ENCODE measurements around the gene XPR1. TPM values are rescaled to one million over a fixed set of nuclear protein-coding genes. Genes with fewer than 3 reads are reported as not detected.
"Not testable (repeated sequence)": the region's sequence is repeated elsewhere in the genome, so short reads cannot be mapped to it uniquely, and the experiment has no call there.

XPR1 gene
- total and polyA plus RNA-seq, 5 experiments from 2014 or later, result 2.8 to 19.1 (median 4.6) TPM

- Mint-ChIP-seq H3K4me3 (no peak overlapping the region), H3K27me3 (no peaks in the 10 kb centered on the region), H3K4me1 (peaks cover 11 to 26% (median 24%) of the 10 kb centered on the region in 4 donors), H3K9me3 (no peaks in the 10 kb centered on the region), H3K36me3 (peaks cover 0 to 3% (median 0%) of the 10 kb centered on the region in 3 donors), H3K27ac (no peak overlapping the region)
- DNase-seq (no peak), ATAC-seq (no peak)
- POLR2A ChIA-PET, result no interaction called here
These were observed 4.3 kb downstream of the XPR1 start for GRCh38 chr1:180636138-180636537.

DNA sequence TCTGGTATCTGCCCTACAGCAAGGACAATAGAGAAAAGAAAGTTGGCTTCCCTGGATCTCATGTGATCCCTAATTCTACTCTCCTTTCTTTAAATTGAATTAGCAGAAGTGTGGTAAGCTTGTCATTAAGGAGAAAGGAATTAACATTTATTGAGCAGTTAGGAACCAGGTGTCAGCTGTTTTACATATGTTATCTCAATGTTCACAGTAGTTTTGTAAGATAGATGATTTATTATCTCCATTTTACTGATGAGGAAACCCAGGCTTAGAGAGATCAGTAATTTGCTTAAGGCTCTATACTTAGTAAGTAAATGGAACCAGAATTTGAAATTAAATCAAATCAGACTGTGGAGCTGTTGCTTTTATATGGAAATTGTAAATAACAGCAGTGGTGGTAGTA, 8.0 kb downstream of the XPR1 start:
- Mint-ChIP-seq H3K36me3 (peaks cover 0 to 10% (median 0%) of the 10 kb centered on the region in 3 donors), H3K9me3 (no peaks in the 10 kb centered on the region), H3K27ac (no peak overlapping the region), H3K4me1 (peaks cover 21 to 45% (median 32%) of the 10 kb centered on the region in 4 donors), H3K27me3 (no peaks in the 10 kb centered on the region), H3K4me3 (no peak overlapping the region)
- POLR2A ChIA-PET, result no interaction called here
- ATAC-seq (no peak), DNase-seq (no peak)

DNA sequence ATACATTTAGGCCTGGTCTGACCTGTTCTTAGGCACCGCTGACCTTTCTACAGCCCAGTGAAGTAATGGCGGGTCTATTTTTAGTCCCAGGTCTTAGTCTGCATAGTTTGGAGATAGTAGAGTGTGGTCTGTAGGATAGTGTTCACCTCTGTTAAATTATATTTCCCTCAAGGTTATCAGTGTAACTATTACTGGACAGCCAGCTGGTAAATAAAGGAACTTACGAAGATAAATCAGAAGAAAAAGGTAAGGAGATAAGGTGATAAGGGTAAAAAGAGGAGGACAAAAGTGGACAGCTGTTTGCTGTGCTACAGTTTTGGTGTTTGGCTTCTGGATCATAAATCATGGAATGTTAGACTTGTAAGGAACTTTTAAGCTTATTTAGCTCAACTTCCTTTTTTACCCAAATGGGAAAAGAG, 8.7 kb downstream of the XPR1 start:
- POLR2A ChIA-PET, result no interaction called here
- no peaks in the 10 kb centered on the region for H3K9me3 Mint-ChIP-seq
- no peak overlapping the region for H3K27ac Mint-ChIP-seq
- no peak for DNase-seq
- H3K36me3 Mint-ChIP-seq, result peaks cover 0 to 14% (median 4%) of the 10 kb centered on the region in 3 donors
- no peak overlapping the region for H3K4me3 Mint-ChIP-seq
- no peak for ATAC-seq
- H3K27me3 Mint-ChIP-seq, result no peaks in the 10 kb centered on the region
- peaks cover 24 to 50% (median 37%) of the 10 kb centered on the region in 4 donors for H3K4me1 Mint-ChIP-seq

GRCh38 chr1:180641662-180642061, 9.8 kb downstream of the XPR1 start:
- H3K36me3 Mint-ChIP-seq, result peaks cover 0 to 21% (median 15%) of the 10 kb centered on the region in 3 donors
- DNase-seq (no peak), ATAC-seq (no peak)
- H3K4me1 Mint-ChIP-seq, result peaks cover 19 to 49% (median 36%) of the 10 kb centered on the region in 4 donors
- no peaks in the 10 kb centered on the region for H3K9me3 Mint-ChIP-seq
- H3K27me3 Mint-ChIP-seq, result no peaks in the 10 kb centered on the region
- POLR2A ChIA-PET, result no interaction called here
- no peak overlapping the region for H3K27ac Mint-ChIP-seq
- no peak overlapping the region for H3K4me3 Mint-ChIP-seq

GRCh38 chr1:180642781-180643180, 11.0 kb downstream of the XPR1 start:
- DNase-seq, result no peak
- Mint-ChIP-seq H3K27me3 (no peaks in the 10 kb centered on the region), H3K4me1 (peaks cover 19 to 58% (median 38%) of the 10 kb centered on the region in 4 donors), H3K36me3 (peaks cover 0 to 21% (median 21%) of the 10 kb centered on the region in 3 donors), H3K9me3 (no peaks in the 10 kb centered on the region), H3K4me3 (no peak overlapping the region), H3K27ac (peak overlapping the region in 2 of 10 donors; percentile 0)
- POLR2A ChIA-PET, result no interaction called here
- ATAC-seq, result no peak

- peaks cover 0 to 21% (median 21%) of the 10 kb centered on the region in 3 donors for H3K36me3 Mint-ChIP-seq
- POLR2A ChIA-PET, result no interaction called here
- H3K4me1 Mint-ChIP-seq, result peaks cover 19 to 58% (median 39%) of the 10 kb centered on the region in 4 donors
- no peak overlapping the region for H3K27ac Mint-ChIP-seq
- no peaks in the 10 kb centered on the region for H3K9me3 Mint-ChIP-seq
- no peaks in the 10 kb centered on the region for H3K27me3 Mint-ChIP-seq
- no peak overlapping the region for H3K4me3 Mint-ChIP-seq
- ATAC-seq (no peak), DNase-seq (no peak)
These were observed 11.9 kb downstream of the XPR1 start for GRCh38 chr1:180643693-180644092.

GRCh38 chr1:180644526-180645192, 12.8 kb downstream of the XPR1 start:
- H3K4me3 Mint-ChIP-seq, result no peak overlapping the region
- ATAC-seq, result no peak
- H3K4me1 Mint-ChIP-seq, result peaks cover 19 to 59% (median 40%) of the 10 kb centered on the region in 4 donors
- no peak for DNase-seq
- H3K27ac Mint-ChIP-seq, result no peak overlapping the region
- POLR2A ChIA-PET, result no interaction called here
- peaks cover 0 to 21% (median 18%) of the 10 kb centered on the region in 3 donors for H3K36me3 Mint-ChIP-seq
- H3K9me3 Mint-ChIP-seq, result peaks cover 0 to 3% (median 0%) of the 10 kb centered on the region in 9 donors
- H3K27me3 Mint-ChIP-seq, result no peaks in the 10 kb centered on the region

DNA sequence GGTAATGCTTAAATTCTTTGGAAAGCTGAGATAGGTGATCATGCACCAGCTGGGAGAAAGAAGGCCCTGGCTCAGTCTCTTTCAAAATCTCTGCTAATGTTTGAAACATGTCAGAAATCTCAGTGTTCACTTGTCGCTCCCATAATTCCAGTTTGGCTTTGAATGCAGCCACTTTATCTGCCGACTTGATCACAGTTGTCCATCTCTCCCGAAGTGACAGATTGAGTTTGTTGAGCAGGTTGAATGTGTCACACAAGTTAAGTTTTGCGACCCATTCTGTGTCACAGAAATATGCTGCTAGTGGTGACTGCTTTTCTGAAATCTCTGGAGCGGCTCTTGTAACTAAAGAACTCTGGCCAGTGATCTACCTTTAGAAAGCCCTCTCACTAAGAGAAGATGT, 13.4 kb downstream of the XPR1 start:
- H3K4me3 Mint-ChIP-seq, DNase-seq, H3K27ac Mint-ChIP-seq, POLR2A ChIA-PET, H3K9me3 Mint-ChIP-seq, ATAC-seq, H3K27me3 Mint-ChIP-seq: not testable (repeated sequence)
- Mint-ChIP-seq H3K4me1 (peaks cover 21 to 55% (median 43%) of the 10 kb centered on the region in 4 donors), H3K36me3 (peaks cover 0 to 21% (median 18%) of the 10 kb centered on the region in 3 donors)

GRCh38 chr1:180646093-180646492, 14.3 kb downstream of the XPR1 start:
- no peak for ATAC-seq
- H3K9me3 Mint-ChIP-seq, result peaks cover 0 to 4% (median 0%) of the 10 kb centered on the region in 9 donors
- H3K4me1 Mint-ChIP-seq, result peaks cover 19 to 55% (median 41%) of the 10 kb centered on the region in 4 donors
- H3K27ac Mint-ChIP-seq, result no peak overlapping the region
- DNase-seq, result no peak
- H3K4me3 Mint-ChIP-seq, result no peak overlapping the region
- H3K27me3 Mint-ChIP-seq, result no peaks in the 10 kb centered on the region
- peaks cover 0 to 24% (median 20%) of the 10 kb centered on the region in 3 donors for H3K36me3 Mint-ChIP-seq
- POLR2A ChIA-PET, result no interaction called here

DNA sequence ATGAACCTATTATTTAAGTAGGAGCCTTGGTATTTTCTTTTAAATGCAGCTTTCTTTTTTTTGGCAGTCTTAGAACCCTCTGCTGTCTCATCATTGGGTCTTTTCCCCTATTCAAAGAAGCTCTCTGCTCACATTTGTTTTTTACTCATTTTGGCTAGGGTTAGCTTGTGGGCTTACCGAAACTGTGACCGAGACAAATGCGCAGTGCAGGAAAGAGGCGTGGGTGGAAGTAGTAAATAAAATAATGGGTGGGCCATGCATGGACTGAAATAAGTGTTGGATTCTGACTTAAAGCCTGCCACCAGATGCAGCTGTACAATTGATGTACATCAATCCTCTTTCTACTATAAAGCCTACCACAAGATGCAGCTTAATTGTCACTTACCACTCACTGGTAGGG, 14.7 kb downstream of the XPR1 start:
- POLR2A ChIA-PET, result no interaction called here
- H3K27me3 Mint-ChIP-seq, result no peaks in the 10 kb centered on the region
- ATAC-seq (no peak), DNase-seq (no peak)
- peaks cover 19 to 56% (median 41%) of the 10 kb centered on the region in 4 donors for H3K4me1 Mint-ChIP-seq
- H3K4me3 Mint-ChIP-seq, result no peak overlapping the region
- peak overlapping the region in 1 of 10 donors; percentile 8 for H3K27ac Mint-ChIP-seq
- peaks cover 0 to 24% (median 20%) of the 10 kb centered on the region in 3 donors for H3K36me3 Mint-ChIP-seq
- H3K9me3 Mint-ChIP-seq, result peaks cover 0 to 4% (median 0%) of the 10 kb centered on the region in 9 donors

DNA sequence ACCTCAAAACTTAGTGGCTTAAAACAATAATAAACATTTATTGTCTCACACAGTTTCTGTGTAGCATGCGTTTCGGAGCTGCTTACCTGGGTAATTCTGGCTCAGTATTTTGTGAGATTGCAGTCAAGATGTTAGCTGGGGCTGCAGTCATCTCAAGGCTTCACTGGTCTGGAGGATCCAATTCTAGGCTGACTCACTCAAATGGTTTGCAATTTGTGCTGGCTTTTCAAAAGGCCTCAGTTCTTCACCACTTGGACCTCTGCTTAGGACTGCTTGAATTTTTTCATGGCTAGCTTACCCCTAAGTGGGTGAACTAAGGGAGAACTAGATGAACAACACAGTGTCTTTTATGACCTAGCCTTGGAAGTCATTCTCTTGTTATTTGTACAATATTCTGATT, 21.0 kb downstream of the XPR1 start:
- no peak for DNase-seq
- Mint-ChIP-seq H3K36me3 (peaks cover 15 to 30% (median 27%) of the 10 kb centered on the region in 3 donors), H3K4me1 (peaks cover 7 to 19% (median 15%) of the 10 kb centered on the region in 4 donors), H3K27me3 (no peaks in the 10 kb centered on the region), H3K9me3 (peaks cover 10 to 38% (median 22%) of the 10 kb centered on the region in 9 donors), H3K4me3 (no peak overlapping the region), H3K27ac (peak overlapping the region in 1 of 10 donors; percentile 42)
- POLR2A ChIA-PET, result no interaction called here
- no peak for ATAC-seq

DNA sequence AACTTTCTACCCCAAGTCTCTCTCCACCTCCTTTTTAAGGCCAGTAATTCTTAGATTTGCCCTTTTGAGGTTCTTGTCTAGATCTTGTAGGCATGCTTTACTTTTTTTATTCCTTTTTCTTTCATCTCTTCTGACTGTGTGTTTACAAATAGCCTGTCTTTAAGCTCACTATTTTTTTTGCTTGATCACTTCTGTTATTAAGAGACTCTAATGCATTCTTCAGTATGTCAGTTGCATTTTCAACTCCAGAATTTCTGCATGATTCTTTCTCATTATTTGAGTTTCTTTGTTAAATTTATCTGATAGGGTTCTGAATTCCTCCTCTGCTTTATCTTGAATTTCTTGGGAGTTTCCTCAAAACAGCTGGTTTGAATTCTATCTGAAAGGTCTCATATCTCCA, 30.9 kb downstream of the XPR1 start:
- H3K4me3 Mint-ChIP-seq, result peak overlapping the region in 2 of 10 donors; percentile 2 to 5
- no peak for ATAC-seq
- H3K27ac Mint-ChIP-seq, result no peak overlapping the region
- DNase-seq, result no peak
- POLR2A ChIA-PET, result no interaction called here
- H3K4me1 Mint-ChIP-seq, result peaks cover 5 to 19% (median 9%) of the 10 kb centered on the region in 4 donors
- no peaks in the 10 kb centered on the region for H3K27me3 Mint-ChIP-seq
- peaks cover 24 to 95% (median 64%) of the 10 kb centered on the region in 9 donors for H3K9me3 Mint-ChIP-seq
- peaks cover 66 to 83% (median 71%) of the 10 kb centered on the region in 3 donors for H3K36me3 Mint-ChIP-seq

- ATAC-seq, result no peak
- DNase-seq, result no peak
- POLR2A ChIA-PET, result no interaction called here
- Mint-ChIP-seq H3K4me3 (peak overlapping the region in 1 of 10 donors; percentile 30), H3K27ac (no peak overlapping the region), H3K4me1 (peaks cover 9 to 37% (median 19%) of the 10 kb centered on the region in 4 donors), H3K36me3 (peaks cover 43 to 72% (median 49%) of the 10 kb centered on the region in 3 donors), H3K27me3 (no peaks in the 10 kb centered on the region), H3K9me3 (peaks cover 25 to 65% (median 37%) of the 10 kb centered on the region in 9 donors)
These were observed 38.9 kb downstream of the XPR1 start for GRCh38 chr1:180670681-180671080.

Data from naive thymus-derived CD8-positive, alpha-beta T cell (primary cell).